HG03066 (cell line): ENCODE measurements around the gene FSTL4.
A peak's percentile ranks its signal among the peaks of the same experiment; 100 is the strongest.

Source experiments
- ATAC-seq: cut with Tn5 transposase; IDR thresholded peaks from one replicate; pipeline ENCODE4 v1.9.1; 2021; ENCODE audit warnings: low read depth; ENCODE audit not compliant: unreplicated experiment

The FSTL4 gene

GRCh38 chr5:133434336-133434735 lies 178.0 kb downstream of the FSTL4 start:
- ATAC-seq, result no peak

DNA sequence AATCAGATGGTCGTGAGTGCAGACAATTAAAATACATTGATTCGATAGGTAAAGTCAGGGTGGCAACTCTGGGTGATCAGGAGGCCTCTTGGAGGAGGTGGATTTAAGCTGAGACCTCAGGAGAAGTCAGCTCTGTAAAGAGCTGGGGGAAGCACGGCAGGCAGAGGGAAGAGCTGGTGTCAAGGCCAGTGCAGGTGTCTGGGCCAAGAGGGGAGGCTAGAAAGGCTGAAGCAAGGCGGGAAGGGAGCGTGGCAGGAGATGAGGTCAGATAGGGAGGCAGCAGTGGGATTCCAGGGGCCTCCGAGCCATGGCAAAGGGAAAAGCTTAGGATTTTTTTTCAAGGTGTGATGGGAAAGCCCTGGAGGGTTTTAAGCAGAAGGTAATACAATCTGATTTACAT lies 178.7 kb downstream of the FSTL4 start:
- ATAC-seq, result no peak

DNA sequence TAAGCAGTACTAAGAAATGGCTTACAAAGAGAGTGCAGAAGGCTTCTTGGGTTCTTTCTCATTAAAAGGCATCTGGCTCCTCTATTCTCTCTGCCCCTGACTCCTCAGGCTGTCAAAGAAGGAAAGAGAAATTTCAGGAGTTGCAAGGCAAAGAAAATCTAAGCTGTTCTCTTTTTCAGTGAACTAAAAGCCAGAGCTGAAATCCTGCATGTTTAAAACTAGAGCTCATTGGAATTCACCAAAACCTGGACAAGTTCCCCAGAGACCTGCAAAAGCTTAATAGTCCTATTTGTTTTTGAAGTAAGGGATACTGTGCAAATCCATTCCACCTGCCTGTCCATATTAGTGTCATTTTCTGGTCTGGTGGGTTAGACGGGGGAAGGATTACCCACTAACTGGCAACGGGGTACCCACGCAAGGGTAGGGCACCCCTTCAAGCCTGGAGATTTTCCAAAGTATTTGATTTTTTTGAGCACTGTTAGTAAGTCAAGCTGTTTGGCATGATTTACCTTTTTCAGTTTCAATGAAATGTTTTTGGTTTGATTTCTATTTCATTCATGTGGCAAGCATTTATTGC lies 179.3 kb downstream of the FSTL4 start:
- no peak for ATAC-seq

DNA sequence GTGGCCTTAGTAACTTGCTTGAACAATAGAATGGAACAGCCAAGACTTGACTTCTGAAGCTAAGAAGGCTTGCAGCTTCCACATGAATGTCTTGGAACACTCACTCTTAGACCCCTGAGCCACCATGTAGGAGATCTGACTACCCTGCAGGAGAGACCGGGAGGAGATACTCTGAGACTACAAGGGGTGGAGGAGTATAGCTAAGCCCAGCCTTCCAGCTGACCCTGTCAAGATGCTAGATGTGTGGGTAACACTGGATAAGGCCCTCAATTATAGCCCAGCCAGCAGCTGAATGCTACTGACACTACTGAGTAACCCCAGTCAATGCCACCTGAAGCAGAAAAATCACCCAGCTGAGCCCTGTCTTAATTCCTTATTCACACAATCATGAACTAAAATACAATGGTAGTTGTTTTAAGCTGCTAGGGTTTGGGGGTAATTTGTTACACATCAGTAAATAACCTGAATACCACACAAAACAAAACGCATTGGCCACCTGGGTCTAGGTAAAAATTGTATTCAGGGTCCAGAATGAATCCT lies 180.9 kb downstream of the FSTL4 start:
- no peak for ATAC-seq

GRCh38 chr5:133430095-133430494 lies 182.2 kb downstream of the FSTL4 start:
- ATAC-seq, result no peak

DNA sequence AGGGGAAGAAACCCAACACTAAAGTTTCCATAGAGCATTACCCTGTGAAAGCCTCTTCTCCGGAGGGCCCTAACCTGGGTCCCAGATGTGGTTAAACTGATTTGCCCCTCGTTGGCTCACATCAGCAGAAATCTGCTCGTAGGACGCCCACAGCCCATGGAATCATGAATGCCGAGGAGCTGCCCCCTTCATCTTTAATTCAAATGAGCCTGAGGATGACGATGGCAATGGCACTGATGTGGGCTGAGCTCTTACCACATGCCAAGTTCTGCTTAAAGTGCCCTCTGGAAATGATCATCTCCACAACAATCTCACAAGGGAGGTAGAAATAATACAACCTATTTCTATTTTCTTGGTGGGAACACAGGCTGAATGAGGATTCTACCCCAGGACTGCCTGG lies 183.3 kb downstream of the FSTL4 start:
- ATAC-seq, result no peak

DNA sequence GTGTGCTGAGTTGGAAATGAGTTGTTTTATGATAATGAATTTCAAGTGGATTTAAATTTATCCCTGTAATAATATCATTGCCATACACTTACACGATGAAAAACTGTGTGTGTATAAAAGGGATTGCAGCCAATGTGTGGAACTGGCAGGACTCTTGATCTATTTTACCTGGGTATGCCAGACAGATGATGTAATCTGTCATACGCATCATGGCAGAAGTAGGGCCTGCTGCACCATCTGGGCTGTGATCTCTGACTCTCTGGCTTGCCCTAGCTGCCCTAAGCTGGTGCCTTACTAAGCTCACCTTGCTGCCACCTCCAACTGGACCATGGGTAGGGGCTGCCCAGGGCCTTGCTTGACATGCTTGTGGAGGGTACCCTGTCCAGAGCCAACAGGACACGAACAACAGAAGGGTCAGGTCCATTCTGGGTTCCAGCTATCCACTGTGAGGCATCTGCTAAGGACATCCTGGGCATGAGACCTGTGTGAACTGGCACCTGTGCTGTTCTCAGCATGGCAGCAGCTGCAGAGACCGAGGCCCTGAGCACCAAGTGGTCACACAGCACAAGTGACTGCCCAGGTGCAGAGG lies 184.2 kb downstream of the FSTL4 start:
- no peak for ATAC-seq

- ATAC-seq, result no peak
Measured at GRCh38 chr5:133427121-133427777, 185.1 kb downstream of the FSTL4 start.

- ATAC-seq, result no peak
Measured at GRCh38 chr5:133426264-133426663, 186.1 kb downstream of the FSTL4 start.

- no peak for ATAC-seq
Measured at GRCh38 chr5:133425764-133426163, 186.6 kb downstream of the FSTL4 start.

- ATAC-seq, result no peak
Measured at GRCh38 chr5:133425222-133425621, 187.1 kb downstream of the FSTL4 start.

GRCh38 chr5:133423618-133424282 lies 188.6 kb downstream of the FSTL4 start:
- ATAC-seq, result peak; percentile 51

- ATAC-seq, result no peak
Measured at GRCh38 chr5:133423011-133423617, 189.2 kb downstream of the FSTL4 start.

DNA sequence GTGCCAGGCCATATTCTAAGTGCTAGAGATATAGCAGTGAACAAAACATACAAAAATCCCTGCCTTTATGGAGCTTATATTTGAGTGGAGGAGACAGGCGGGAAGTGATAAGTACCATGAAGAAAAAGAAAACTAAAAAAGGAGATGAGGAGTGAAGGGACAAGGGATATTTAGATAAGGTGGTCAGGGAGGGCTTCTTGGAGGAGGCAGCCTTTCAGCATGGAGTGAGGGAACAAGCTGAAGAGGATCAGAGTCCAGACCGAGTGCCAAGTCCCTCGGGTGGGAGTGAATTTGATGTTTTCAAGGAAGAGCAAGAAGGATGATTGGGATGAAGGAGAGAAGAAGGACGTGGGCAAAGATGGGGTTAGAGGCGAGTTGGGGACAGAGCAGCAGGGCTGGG lies 190.5 kb downstream of the FSTL4 start:
- ATAC-seq, result no peak

GRCh38 chr5:133421394-133421793 lies 190.9 kb downstream of the FSTL4 start:
- no peak for ATAC-seq

DNA sequence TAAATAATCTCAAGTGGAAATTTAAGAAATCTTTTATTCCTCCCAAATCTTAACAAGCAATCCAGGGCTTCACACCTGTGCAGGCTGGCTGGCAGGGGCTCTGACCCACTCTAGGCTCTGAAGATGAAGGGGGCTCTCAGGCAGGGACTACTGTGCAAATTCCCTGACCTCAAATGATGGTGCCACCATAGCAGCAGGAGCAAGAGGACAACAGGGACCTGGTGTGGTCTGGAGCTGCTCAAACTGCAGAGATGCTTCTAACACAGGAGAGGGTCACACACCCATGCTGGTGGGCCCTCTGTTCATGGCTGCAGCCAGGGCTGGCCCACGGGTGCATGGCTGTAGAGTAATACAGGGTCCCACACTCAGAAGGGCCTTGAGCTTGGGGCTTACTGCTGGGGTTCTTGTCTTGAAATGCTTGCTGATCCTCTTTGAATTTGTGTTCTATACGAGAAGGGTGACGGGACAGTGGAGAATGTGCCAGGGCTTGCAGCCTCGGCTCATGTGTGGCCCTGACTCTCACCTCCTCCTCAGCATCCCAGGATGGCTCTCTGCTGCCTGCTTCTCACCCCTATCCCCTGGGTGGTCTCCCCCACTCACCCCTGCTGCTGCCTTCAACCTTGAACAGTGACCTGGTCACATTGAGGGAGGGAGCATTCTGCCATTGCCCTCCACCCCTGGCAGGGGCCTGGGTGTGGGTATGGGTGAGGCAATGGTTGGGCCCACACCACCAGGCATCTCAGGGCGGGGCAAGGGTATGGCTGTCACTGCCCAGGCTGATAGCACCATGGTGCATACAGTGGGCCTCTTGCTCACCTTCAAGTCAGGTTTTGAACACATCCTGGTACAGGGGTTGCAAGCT lies 191.7 kb downstream of the FSTL4 start:
- no peak for ATAC-seq

- no peak for ATAC-seq
Measured at GRCh38 chr5:133415906-133416305, 196.4 kb downstream of the FSTL4 start.

DNA sequence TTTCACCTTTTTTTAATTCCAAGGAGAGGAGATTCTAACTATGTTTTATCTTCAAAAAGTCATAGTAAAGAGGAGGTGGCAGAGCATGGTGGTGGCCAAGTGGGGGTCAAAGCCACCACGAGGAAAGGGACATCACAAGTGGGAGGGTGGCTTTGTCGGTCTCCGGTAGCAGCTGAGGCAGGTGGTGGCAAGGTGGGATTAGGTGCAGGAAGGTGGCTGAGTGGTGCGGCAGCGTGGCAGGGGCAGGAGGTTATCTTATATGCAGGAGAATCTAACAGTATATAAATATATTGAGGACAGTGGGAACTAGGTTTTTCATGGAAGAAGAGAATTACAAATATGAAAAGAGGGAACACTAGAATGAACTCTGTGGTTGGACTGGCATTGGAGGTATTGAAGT lies 196.8 kb downstream of the FSTL4 start:
- ATAC-seq, result no peak

DNA sequence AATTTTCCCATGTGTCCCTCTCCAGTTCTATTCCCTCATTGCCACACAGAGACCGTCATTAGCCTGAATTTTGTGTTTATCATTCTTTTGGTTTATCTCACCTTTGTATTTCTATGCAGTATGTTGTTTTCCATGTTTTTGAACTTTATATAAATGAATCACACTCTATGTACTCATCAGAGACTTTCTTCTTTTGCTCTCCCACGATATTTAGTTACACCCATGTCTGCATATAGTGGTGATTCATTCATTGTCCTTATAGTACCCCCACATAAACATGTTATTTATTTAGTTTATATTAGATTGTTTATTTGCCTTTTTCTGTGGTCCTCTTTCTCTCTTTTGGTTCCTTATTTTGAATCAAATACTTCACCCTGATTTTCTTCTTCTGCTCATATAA lies 199.7 kb downstream of the FSTL4 start:
- ATAC-seq, result no peak

DNA sequence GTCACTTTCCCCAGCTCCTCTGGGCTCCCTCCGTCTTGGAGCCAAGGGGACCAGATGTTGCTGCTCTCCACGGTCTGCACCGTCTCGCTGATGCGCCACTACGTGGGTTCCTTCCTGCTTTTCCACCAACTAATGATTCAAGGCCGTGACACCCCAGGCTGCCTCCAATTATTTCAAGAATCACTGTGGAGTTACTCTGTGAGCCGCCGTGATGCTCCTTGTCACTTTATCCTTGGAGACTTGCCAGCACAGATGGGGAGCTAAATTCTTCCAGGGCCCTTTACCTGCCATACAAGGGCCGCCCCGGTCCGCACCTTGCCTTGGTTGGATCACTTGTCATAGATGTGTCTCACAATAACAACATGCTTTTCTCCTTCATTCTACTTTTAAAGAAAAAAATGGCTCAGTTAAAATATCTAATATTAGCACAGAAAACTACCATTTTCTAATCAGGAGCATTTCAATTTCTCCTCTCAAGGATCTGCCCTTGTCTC lies 202.0 kb downstream of the FSTL4 start:
- ATAC-seq, result no peak
